CD4-positive, alpha-beta T cell (primary cell): Measurements from ENCODE around the gene WWC2. TPM values are rescaled to one million over a fixed set of nuclear protein-coding genes. Genes with fewer than 3 reads are reported as not detected.

ENCODE experiments used
- ATAC-seq: fragments of 200-7000 bp; cut with Tn5 transposase; one replicate; pipeline ENCODE4 v1.10.0; 2022; ENCODE audit warnings: mild to moderate bottlenecking; ENCODE audit not compliant: poor library complexity
- CTCF ChIA-PET: fragments of 350-600 bp; sonication (Branson Sonifier 250); formaldehyde crosslinking; loops from one replicate; lab custom pipeline; 2021; ENCODE audit warnings: antibody characterized with exemption, inconsistent platforms; lab: Charles Lee
- POLR2A ChIA-PET: fragments of 350-600 bp; sonication (Branson Sonifier 250); formaldehyde crosslinking; loops from one replicate; lab custom pipeline; 2021; ENCODE audit warnings: antibody characterized with exemption, inconsistent platforms; lab: Charles Lee
- DNase-seq, 14 experiments: peaks; one replicate each; pipeline ENCODE4 v3.0.0-alpha.2; 2013 to 2020; ENCODE audit warnings: mixed read lengths in 2 of 14
- H3K27ac ChIP-seq, 2 donors: one replicate each; pipeline versions ENCODE4 v1.5.1 to v1.7.0; 2013; ENCODE audit warnings: low read length in 2 of 2, low read depth in 1 of 2, mild to moderate bottlenecking in 1 of 2
- H3K27me3 ChIP-seq, 2 experiments: 1 replicate in 1 of 2; 2 replicates in 1 of 2; pipeline versions ENCODE4 v1.6.1 to v1.7.0; 2013; ENCODE audit warnings: low read length in 2 of 2, control low read depth in 1 of 2, mild to moderate bottlenecking in 1 of 2, moderate library complexity in 1 of 2; ENCODE audit not compliant: insufficient read depth in 2 of 2, control insufficient read depth in 1 of 2
- H3K36me3 ChIP-seq: one replicate; pipeline ENCODE4 v1.6.1; 2013; ENCODE audit warnings: low read length, control low read depth; ENCODE audit not compliant: insufficient read depth
- H3K4me1 ChIP-seq: one replicate; pipeline ENCODE4 v1.6.1; 2013; ENCODE audit warnings: low read length, control low read depth; ENCODE audit not compliant: insufficient read depth
- H3K4me3 ChIP-seq: one replicate; pipeline ENCODE4 v1.5.1; 2013; ENCODE audit warnings: mild to moderate bottlenecking, low read length, moderate library complexity
- H3K9me3 ChIP-seq, 2 experiments: 1 replicate in 1 of 2; 2 replicates in 1 of 2; pipeline versions ENCODE4 v1.6.1 to v1.7.0; 2013; ENCODE audit warnings: low read length in 2 of 2, mild to moderate bottlenecking in 2 of 2, control low read depth in 1 of 2, moderate library complexity in 1 of 2; ENCODE audit not compliant: control insufficient read depth in 1 of 2, insufficient read depth in 1 of 2
- H3K27ac Mint-ChIP-seq: one replicate; pipeline ENCODE4 v1.8.0; 2020; ENCODE audit warnings: mixed read lengths
- H3K27me3 Mint-ChIP-seq: one replicate; pipeline ENCODE4 v1.8.0; 2021; ENCODE audit warnings: mixed read lengths
- H3K36me3 Mint-ChIP-seq: one replicate; pipeline ENCODE4 v1.8.0; 2021; ENCODE audit warnings: low read depth, mixed read lengths
- H3K4me1 Mint-ChIP-seq: one replicate; pipeline ENCODE4 v1.8.0; 2021; ENCODE audit warnings: low read depth, mixed read lengths
- H3K4me3 Mint-ChIP-seq: one replicate; pipeline ENCODE4 v1.8.0; 2020; ENCODE audit warnings: mild to moderate bottlenecking, mixed read lengths
- H3K9me3 Mint-ChIP-seq: one replicate; pipeline ENCODE4 v1.8.0; 2020; ENCODE audit warnings: mixed read lengths
- CTCF ChIP-seq: fragments of 200-600 bp; IDR thresholded peaks from one replicate; pipeline ENCODE4 v1.8.0; 2022; ENCODE audit warnings: antibody characterized with exemption, mild to moderate bottlenecking
- intact Hi-C, 2 experiments: fragments of 100-400 bp; cut with DNase I in 1 of 2; cut with micrococcal nuclease in 1 of 2; formaldehyde crosslinking; loops; one replicate each; pipeline versions ENCODE4 v1.15.1 to v1.9.0; 2023 to 2025; cut with DNase I, micrococcal nuclease
- total RNA-seq, 174 experiments: library from RNA in 2 of 174; stranded (reverse) in 2 of 174; gene quantifications; one replicate each; pipeline ENCODE4 v1.2.3 and lab custom pipeline; 2021 to 2026

WWC2 gene
- total RNA-seq, 2 experiments from 2014 or later = 4.1 to 4.9 TPM

DNA sequence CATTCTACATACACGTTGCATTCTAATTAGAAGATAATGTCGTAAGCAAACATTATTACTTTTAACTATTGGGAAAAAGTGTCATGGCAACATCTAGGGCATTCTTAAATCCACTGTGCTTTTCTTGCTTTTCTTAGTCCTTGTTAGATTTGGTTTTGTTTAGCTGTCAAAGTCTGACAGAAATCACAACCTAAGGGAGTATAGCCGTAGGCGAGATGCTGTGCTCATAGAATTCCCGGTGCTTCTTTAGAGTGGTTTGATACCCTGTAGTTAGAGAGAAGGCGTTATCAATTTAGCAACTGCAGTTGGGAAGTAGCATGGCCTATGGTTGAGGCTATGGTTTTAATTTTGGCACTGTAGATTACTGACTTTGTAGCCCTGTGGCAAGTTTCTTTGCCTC lies 45.7 kb downstream of the WWC2 start:
- Mint-ChIP-seq H3K36me3 (no peaks in the 10 kb centered on the region), H3K4me1 (peaks cover 12% of the 10 kb centered on the region), H3K27me3 (no peaks in the 10 kb centered on the region), H3K4me3 (no peak overlapping the region), H3K9me3 (no peaks in the 10 kb centered on the region), H3K27ac (no peak overlapping the region)
- H3K27ac ChIP-seq = no peak overlapping the region
- no peaks in the 10 kb centered on the region for H3K36me3 ChIP-seq
- intact Hi-C loops = loop anchor here in 1 of 2 experiments (5.0 kb wide), 1 partner anchor 72 kb away; no protein-coding TSS in a partner anchor
- H3K9me3 ChIP-seq = no peaks in the 10 kb centered on the region
- TF ChIP-seq CTCF = no peak
- H3K4me1 ChIP-seq = peaks cover 2% of the 10 kb centered on the region
- no peaks in the 10 kb centered on the region for H3K27me3 ChIP-seq
- H3K4me3 ChIP-seq = no peak overlapping the region
- POLR2A ChIA-PET = no interaction called here
- DNase-seq (no peak), ATAC-seq (no peak)
- CTCF ChIA-PET = no interaction called here

DNA sequence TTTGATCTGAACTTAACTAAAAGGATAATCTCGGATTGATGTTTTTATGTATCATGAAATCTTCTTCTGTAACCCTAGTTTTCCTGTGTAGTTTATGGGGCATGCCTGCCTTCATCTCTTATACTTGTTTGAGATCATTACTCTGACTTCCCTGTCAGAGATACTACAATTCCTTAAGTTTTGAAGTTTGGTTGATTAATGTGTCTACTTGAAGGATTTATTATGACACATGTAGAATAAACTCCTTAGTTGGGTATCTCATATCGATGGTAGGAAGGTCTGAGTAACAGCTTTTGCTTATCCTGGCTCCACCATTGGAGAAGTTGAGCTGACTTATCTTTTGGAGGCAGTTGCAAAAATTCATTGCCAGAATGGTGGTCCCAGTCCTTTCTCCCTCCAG lies 46.7 kb downstream of the WWC2 start:
- ATAC-seq = no peak
- Histone ChIP-seq H3K36me3 (no peaks in the 10 kb centered on the region), H3K4me3 (no peak overlapping the region), H3K27me3 (no peaks in the 10 kb centered on the region), H3K4me1 (peaks cover 2% of the 10 kb centered on the region), H3K9me3 (no peaks in the 10 kb centered on the region), H3K27ac (no peak overlapping the region)
- H3K27me3 Mint-ChIP-seq = no peaks in the 10 kb centered on the region
- no peak for DNase-seq
- intact Hi-C loops = no loop called here
- H3K4me3 Mint-ChIP-seq = no peak overlapping the region
- TF ChIP-seq CTCF = no peak
- H3K4me1 Mint-ChIP-seq = peaks cover 12% of the 10 kb centered on the region
- H3K27ac Mint-ChIP-seq = no peak overlapping the region
- CTCF ChIA-PET = no interaction called here
- POLR2A ChIA-PET = no interaction called here
- H3K36me3 Mint-ChIP-seq = no peaks in the 10 kb centered on the region
- H3K9me3 Mint-ChIP-seq = no peaks in the 10 kb centered on the region

DNA sequence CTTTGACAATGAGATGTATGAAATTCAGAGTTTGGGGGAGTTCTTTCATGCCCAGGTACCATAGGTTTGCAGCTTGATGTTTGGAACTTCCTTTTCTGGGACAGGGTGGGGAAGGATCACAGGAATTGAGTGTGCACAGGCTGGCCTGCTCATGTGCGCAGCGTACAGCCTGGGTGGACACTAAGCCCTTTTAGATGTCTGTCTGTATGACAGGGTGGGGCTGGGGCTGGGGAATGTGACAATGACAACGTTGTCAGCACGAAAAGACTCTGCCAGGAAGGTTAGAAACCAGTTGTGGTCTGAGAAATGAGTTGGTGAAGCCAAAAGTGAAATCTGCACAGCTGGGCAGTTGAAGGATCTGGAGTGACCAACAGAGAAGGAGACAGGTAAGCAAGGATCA lies 47.4 kb downstream of the WWC2 start:
- ChIA-PET POLR2A (no interaction called here), CTCF (no interaction called here)
- Histone ChIP-seq H3K4me1 (peaks cover 2% of the 10 kb centered on the region), H3K9me3 (no peaks in the 10 kb centered on the region), H3K27me3 (no peaks in the 10 kb centered on the region), H3K4me3 (no peak overlapping the region), H3K36me3 (no peaks in the 10 kb centered on the region), H3K27ac (no peak overlapping the region)
- no peaks in the 10 kb centered on the region for H3K36me3 Mint-ChIP-seq
- intact Hi-C loops = no loop called here
- DNase-seq (no peak), ATAC-seq (no peak)
- no peak for TF ChIP-seq CTCF
- no peak overlapping the region for H3K4me3 Mint-ChIP-seq
- no peaks in the 10 kb centered on the region for H3K9me3 Mint-ChIP-seq
- H3K27ac Mint-ChIP-seq = no peak overlapping the region
- no peaks in the 10 kb centered on the region for H3K27me3 Mint-ChIP-seq
- H3K4me1 Mint-ChIP-seq = peaks cover 12% of the 10 kb centered on the region
